ENCODE measurements around the gene GRIN2C. TPM values are rescaled to one million over a fixed set of nuclear protein-coding genes. Genes with fewer than 3 reads are reported as not detected.

Gene GRIN2C
- total and polyA plus RNA-seq, 2 of the 4 experiments (the other 2 are of a cell fraction) = 0.22 TPM; not detected in 1

GRCh38 chr17:74864866-74865395 is 5.2 kb upstream of the GRIN2C start:
- Histone ChIP-seq H3K56ac (ENCODE audit: extremely low read depth, insufficient read depth, low read length) (no peak overlapping the region), H3K9ac (ENCODE audit: low read depth, low read length) (no peak overlapping the region), H3K9me3 (ENCODE audit: control insufficient read depth, insufficient read depth, low read length) (no peaks in the 10 kb centered on the region), H3K4ac (ENCODE audit: low read depth, low read length) (no peak overlapping the region), H3K4me3 (ENCODE audit: insufficient read depth, low read depth, low read length) (no peak overlapping the region), H2AFZ (replicated peaks; ENCODE audit: low read length, poor library complexity) (no peak overlapping the region), H3K27ac (ENCODE audit: insufficient read depth, low read length) (no peak overlapping the region), H3K18ac (ENCODE audit: low read depth, low read length) (no peak overlapping the region), H4K8ac (ENCODE audit: low read depth in 2 of 2, low read length in 2 of 2) (no peak overlapping the region), H3K4me1 (ENCODE audit: control insufficient read depth, insufficient read depth, low read length) (no peaks in the 10 kb centered on the region; the same call in 1 of the 2 replicates), H2BK20ac (ENCODE audit: low read depth, low read length) (no peak overlapping the region), H3K79me1 (ENCODE audit: low read depth in 1 of 2, low read length in 2 of 2) (peaks cover 0 to 7% of the 10 kb centered on the region in 2 experiments; a peak in 2 of 4 replicates), H3K27me3 (ENCODE audit: control insufficient read depth, insufficient read depth, low read length) (peaks cover 24% of the 10 kb centered on the region), H3K14ac (replicated peaks; ENCODE audit: low read depth, low read length) (no peak overlapping the region), H4K20me1 (ENCODE audit: insufficient read depth, low read length) (peaks cover 8% of the 10 kb centered on the region; the same call in 1 of the 2 replicates), H2BK5ac (ENCODE audit: low read depth, low read length, poor library complexity, severe bottlenecking) (no peak overlapping the region), H3K9me1 (ENCODE audit: insufficient read depth, low read length) (no peaks in the 10 kb centered on the region), H2BK120ac (ENCODE audit: low read depth, low read length) (no peak overlapping the region), H4K5ac (ENCODE audit: low read depth, low read length) (no peak overlapping the region), H3K23ac (ENCODE audit: low read depth, low read length) (no peak overlapping the region), H3K4me2 (ENCODE audit: low read depth, low read length) (no peak overlapping the region), H2BK15ac (ENCODE audit: low read depth, low read length) (no peak overlapping the region), H4K91ac (ENCODE audit: insufficient read depth, low read depth, low read length) (no peak overlapping the region), H2AK9ac (replicated peaks; ENCODE audit: low read depth, low read length, poor library complexity) (peak overlapping the region; percentile 70), H3K36me3 (ENCODE audit: control insufficient read depth, insufficient read depth, low read length) (peaks cover 9% of the 10 kb centered on the region; the same call in 1 of the 2 replicates), H2AK5ac (ENCODE audit: low read depth, low read length) (no peak overlapping the region)
- intact Hi-C loops (cut with micrococcal nuclease) = loop anchor here (1.0 to 10.0 kb wide), 3 partner anchors 74 to 490 kb away; no protein-coding TSS in a partner anchor
- ChIA-PET POLR2A (ENCODE audit: unreplicated experiment) (no interaction called here), CTCF (interaction anchor here (0.6 to 1.9 kb wide), 4 partner anchors 12 to 120 kb away, joined by 3 to 10 read pairs (median 4); no protein-coding TSS in a partner anchor)
- no TSS peak for BruUV-seq (replicated peaks)
- in situ Hi-C loops (cut with MboI; ENCODE audit: low sequenced_read_pairs) = loop anchor here (5.0 to 25.0 kb wide), 3 partner anchors 73 to 653 kb away; partner anchors contain the start of genes RPL38 and TTYH2
- WGBS, 2 experiments (ENCODE audit: extremely low coverage in 2 of 2, insufficient read length in 1 of 2) = 32% methylated on average over 5 of the region's 11 CpGs; no CpG with 5 or more reads in 1 of the 2 experiments
- TF ChIP-seq POLR2A (IDR thresholded peaks at IDR 0.05; ENCODE audit: low read depth, low read length) (no peak), NFE2L2 (IDR thresholded peaks at IDR 0.05; ENCODE audit: low read depth, low read length) (no peak), CTCF (conservative IDR thresholded peaks at IDR 0.05; ENCODE audit: low read depth, low read length) (peak; percentile 90), SMC3 (IDR thresholded peaks at IDR 0.05; ENCODE audit: low read depth, low read length) (peak; percentile 81), RAD21 (IDR thresholded peaks at IDR 0.05; ENCODE audit: low read length) (peak; percentile 80), ELK1 (IDR thresholded peaks at IDR 0.05; ENCODE audit: borderline replicate concordance, low read depth, low read length) (no peak), CEBPB (IDR thresholded peaks at IDR 0.05; ENCODE audit: low read depth, low read length) (peak; percentile 68), MAFK (IDR thresholded peaks at IDR 0.05; ENCODE audit: low read depth, low read length) (peak; percentile 57), BHLHE40 (IDR thresholded peaks at IDR 0.05; ENCODE audit: low read depth, low read length) (no peak), MAZ (IDR thresholded peaks at IDR 0.05; ENCODE audit: borderline replicate concordance, low read depth, low read length) (0 out of 2 replicates have a peak, but pooled peaks have one; percentile 20), USF2 (IDR thresholded peaks at IDR 0.05; ENCODE audit: low read depth, low read length) (no peak), MXI1 (IDR thresholded peaks at IDR 0.05; ENCODE audit: borderline replicate concordance, low read depth, low read length) (peak; percentile 61)
- peak; percentile 57 for DNase-seq
- dilution Hi-C loops (cut with HindIII; ENCODE audit: low sequenced_read_pairs, unreplicated experiment) = no loop called here
- peak; percentile 89 for ATAC-seq (ENCODE audit: low read depth)

Data from IMR-90 (cell line).